CD4-positive, alpha-beta T cell treated with Interleukin-15 for 1 hour (primary cell): ENCODE data around the gene VSTM2B.

ENCODE experiments used
- DNase-seq: peaks from one replicate; pipeline ENCODE4 v3.0.0-alpha.2; 2020

The VSTM2B gene

GRCh38 chr19:29497686-29498436 is 27.9 kb upstream of the VSTM2B start:
- no peak for DNase-seq

- DNase-seq = no peak
Observed at GRCh38 chr19:29499261-29499920, 26.4 kb upstream of the VSTM2B start.

- DNase-seq = no peak
Observed at GRCh38 chr19:29499921-29500590, 25.7 kb upstream of the VSTM2B start.

GRCh38 chr19:29501816-29502580 is 23.8 kb upstream of the VSTM2B start:
- no peak for DNase-seq

GRCh38 chr19:29502581-29502850 is 23.3 kb upstream of the VSTM2B start:
- no peak for DNase-seq

- DNase-seq = no peak
Observed at GRCh38 chr19:29503140-29503758, 22.5 kb upstream of the VSTM2B start.

GRCh38 chr19:29503785-29504184 is 22.0 kb upstream of the VSTM2B start:
- no peak for DNase-seq

GRCh38 chr19:29504454-29504853 is 21.3 kb upstream of the VSTM2B start:
- no peak for DNase-seq

- no peak for DNase-seq
Observed at GRCh38 chr19:29505097-29505824, 20.5 kb upstream of the VSTM2B start.

GRCh38 chr19:29506619-29506911 is 19.2 kb upstream of the VSTM2B start:
- DNase-seq = no peak

- DNase-seq = no peak
Observed at GRCh38 chr19:29507081-29507860, 18.5 kb upstream of the VSTM2B start.

GRCh38 chr19:29508181-29508580 is 17.6 kb upstream of the VSTM2B start:
- DNase-seq = no peak

GRCh38 chr19:29509456-29509855 is 16.3 kb upstream of the VSTM2B start:
- no peak for DNase-seq

- DNase-seq = no peak
Observed at GRCh38 chr19:29510701-29511265, 15.0 kb upstream of the VSTM2B start.

- no peak for DNase-seq
Observed at GRCh38 chr19:29511768-29512167, 14.0 kb upstream of the VSTM2B start.

- DNase-seq = no peak
Observed at GRCh38 chr19:29512748-29513147, 13.0 kb upstream of the VSTM2B start.

GRCh38 chr19:29514525-29515232 is 11.1 kb upstream of the VSTM2B start:
- no peak for DNase-seq

GRCh38 chr19:29515233-29515619 is 10.6 kb upstream of the VSTM2B start:
- DNase-seq = no peak

GRCh38 chr19:29515706-29516357 is 10.0 kb upstream of the VSTM2B start:
- DNase-seq = no peak

- DNase-seq = no peak
Observed at GRCh38 chr19:29516358-29516725, 9.5 kb upstream of the VSTM2B start.
